GM19043 (cell line): Measurements from ENCODE around the gene CANT1.
"Not testable (repeated sequence)": the region's sequence is repeated elsewhere in the genome, so short reads cannot be mapped to it uniquely, and the experiment has no call there.

Experiments used
- ATAC-seq: cut with Tn5 transposase; IDR thresholded peaks from one replicate; pipeline ENCODE4 v1.9.1; 2021; ENCODE audit warnings: low read depth; ENCODE audit not compliant: unreplicated experiment

CANT1 gene

GRCh38 chr17:79028496-79029326 lies 19.1 kb upstream of the CANT1 start:
- no peak for ATAC-seq

GRCh38 chr17:79027925-79028491 lies 18.4 kb upstream of the CANT1 start:
- no peak for ATAC-seq

GRCh38 chr17:79027274-79027924 lies 17.8 kb upstream of the CANT1 start:
- no peak for ATAC-seq

GRCh38 chr17:79026376-79027273 lies 17.1 kb upstream of the CANT1 start:
- ATAC-seq = no peak

- ATAC-seq = no peak
Observed at GRCh38 chr17:79024901-79025737, 15.6 kb upstream of the CANT1 start.

GRCh38 chr17:79023886-79024771 lies 14.6 kb upstream of the CANT1 start, which contains the start of gene C1QTNF1:
Gene C1QTNF1 (plus strand): TSS chr17:79024169. CDS start chr17:79043969, 19,800 bp downstream.
- no peak for ATAC-seq

GRCh38 chr17:79023180-79023705 lies 13.7 kb upstream of the CANT1 start:
- no peak for ATAC-seq

- no peak for ATAC-seq
Observed at GRCh38 chr17:79022507-79022991, 13.0 kb upstream of the CANT1 start.

- ATAC-seq = not testable (repeated sequence)
Observed at GRCh38 chr17:79021929-79022328, 12.4 kb upstream of the CANT1 start.

- no peak for ATAC-seq
Observed at GRCh38 chr17:79020631-79021301, 11.2 kb upstream of the CANT1 start.

- no peak for ATAC-seq
Observed at GRCh38 chr17:79019632-79020584, 10.3 kb upstream of the CANT1 start.

- no peak for ATAC-seq
Observed at GRCh38 chr17:79019261-79019631, 9.7 kb upstream of the CANT1 start.

GRCh38 chr17:79018370-79018695 lies 8.8 kb upstream of the CANT1 start:
- no peak for ATAC-seq

- ATAC-seq = no peak
Observed at GRCh38 chr17:79017546-79018369, 8.2 kb upstream of the CANT1 start.

GRCh38 chr17:79014158-79014758 lies 4.7 kb upstream of the CANT1 start:
- ATAC-seq = no peak
